ENCODE data around the gene FAM180B. TPM values are rescaled to one million over a fixed set of nuclear protein-coding genes. Genes with fewer than 3 reads are reported as not detected.
"Not testable (repeated sequence)": the region's sequence is repeated elsewhere in the genome, so short reads cannot be mapped to it uniquely, and the experiment has no call there.

FAM180B gene
- total and polyA plus RNA-seq, 12 donors = 0.16 to 0.38 (median 0.24) TPM; not detected in 9

DNA sequence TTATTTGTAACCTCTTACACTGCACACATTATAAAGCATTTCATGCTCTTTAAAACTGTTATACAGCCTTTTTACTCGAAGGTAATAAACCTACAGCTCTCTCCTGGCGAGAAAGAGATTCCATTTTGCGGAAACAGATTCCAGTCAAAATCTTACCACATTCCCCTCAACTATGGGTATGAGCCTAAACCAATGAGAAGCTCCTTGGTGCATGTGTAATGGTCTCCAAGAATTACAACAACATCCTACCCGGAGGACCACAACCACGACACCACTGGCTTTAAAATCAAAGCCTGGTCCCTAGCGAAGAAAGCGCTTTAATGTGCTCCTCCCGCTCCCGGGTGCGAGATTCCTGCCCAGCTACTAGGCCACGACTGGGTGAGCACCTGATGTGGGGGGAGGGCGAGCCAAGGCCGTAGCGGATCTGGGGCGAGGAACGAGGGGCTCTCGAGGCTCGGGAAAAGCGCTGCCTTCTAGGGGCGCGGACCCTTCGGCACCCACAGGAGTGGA is 34.4 kb upstream of the FAM180B start:
- H3K27ac ChIP-seq = peak overlapping the region; percentile 37 to 94 (median 92)
- TF ChIP-seq POLR2A (IDR thresholded peaks at IDR 0.05) = no peak
- TF ChIP-seq, protein P1, sequence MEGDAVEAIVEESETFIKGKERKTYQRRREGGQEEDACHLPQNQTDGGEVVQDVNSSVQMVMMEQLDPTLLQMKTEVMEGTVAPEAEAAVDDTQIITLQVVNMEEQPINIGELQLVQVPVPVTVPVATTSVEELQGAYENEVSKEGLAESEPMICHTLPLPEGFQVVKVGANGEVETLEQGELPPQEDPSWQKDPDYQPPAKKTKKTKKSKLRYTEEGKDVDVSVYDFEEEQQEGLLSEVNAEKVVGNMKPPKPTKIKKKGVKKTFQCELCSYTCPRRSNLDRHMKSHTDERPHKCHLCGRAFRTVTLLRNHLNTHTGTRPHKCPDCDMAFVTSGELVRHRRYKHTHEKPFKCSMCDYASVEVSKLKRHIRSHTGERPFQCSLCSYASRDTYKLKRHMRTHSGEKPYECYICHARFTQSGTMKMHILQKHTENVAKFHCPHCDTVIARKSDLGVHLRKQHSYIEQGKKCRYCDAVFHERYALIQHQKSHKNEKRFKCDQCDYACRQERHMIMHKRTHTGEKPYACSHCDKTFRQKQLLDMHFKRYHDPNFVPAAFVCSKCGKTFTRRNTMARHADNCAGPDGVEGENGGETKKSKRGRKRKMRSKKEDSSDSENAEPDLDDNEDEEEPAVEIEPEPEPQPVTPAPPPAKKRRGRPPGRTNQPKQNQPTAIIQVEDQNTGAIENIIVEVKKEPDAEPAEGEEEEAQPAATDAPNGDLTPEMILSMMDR (IDR thresholded peaks at IDR 0.05) = no peak
- H3K4me3 ChIP-seq = peak overlapping the region; percentile 14 to 99 (median 49)
- no peaks in the 10 kb centered on the region for H3K9me3 ChIP-seq (replicated peaks in 1 of 3)
- WGBS, 4 donors = 1 to 8% (median 2%) methylated on average over 4 to 22 of the region's 22 CpGs
- no peaks in the 10 kb centered on the region for H3K27me3 ChIP-seq
- intact Hi-C loops (cut with DNase I) = loop anchor here (5.0 kb wide), 2 partner anchors 75 to 85 kb away; no protein-coding TSS in a partner anchor
- H3K36me3 ChIP-seq (replicated peaks in 1 of 2) = no peaks in the 10 kb centered on the region
- H3K4me1 ChIP-seq (replicated peaks in 1 of 2) = peaks cover 29 to 48% of the 10 kb centered on the region in 2 donors
- DNase-seq = peak in 6 of 7 donors; percentile 30 to 61 (median 46)

DNA sequence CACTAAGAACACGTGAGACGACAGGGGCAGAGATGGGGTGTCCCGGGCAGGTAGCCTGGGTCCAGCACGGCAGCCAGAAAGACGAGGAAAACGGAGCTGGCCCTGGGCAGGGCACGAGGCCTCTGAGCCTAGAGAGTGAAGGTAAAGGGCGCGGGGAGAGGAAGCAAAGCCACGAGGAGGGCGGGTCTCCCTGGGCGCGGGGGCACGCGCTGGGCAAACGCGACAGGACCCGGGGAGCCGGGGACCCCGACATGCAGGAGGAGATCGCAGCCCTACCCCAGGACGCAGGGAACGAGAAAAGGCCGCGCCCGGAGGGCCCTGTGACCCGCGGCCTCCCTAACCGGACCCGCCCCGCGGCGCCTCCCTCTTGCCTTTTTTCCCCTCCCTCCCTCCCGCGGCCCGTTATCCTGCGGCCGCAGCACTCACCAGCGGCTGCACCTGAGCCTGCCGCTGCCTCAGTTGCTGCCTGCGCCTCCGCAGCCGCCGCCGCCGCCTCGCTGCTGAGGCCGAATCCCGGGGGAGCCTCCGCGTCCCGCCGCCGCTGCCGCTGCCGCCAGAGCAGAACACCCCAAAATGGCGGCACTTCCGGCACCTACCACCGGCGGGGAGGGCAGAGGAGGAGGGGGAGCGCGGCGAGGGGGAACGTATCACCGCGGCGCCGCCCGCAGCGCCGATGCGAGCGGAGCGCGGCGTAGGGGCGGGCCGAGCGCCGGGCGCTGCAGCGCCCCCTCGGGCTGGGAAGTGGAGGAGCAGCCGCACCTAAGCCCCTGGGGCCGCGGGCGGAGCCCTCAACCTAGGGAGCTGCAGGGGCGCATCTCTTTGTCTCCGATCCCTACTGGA is 33.7 kb upstream of the FAM180B start, which contains the start of gene CELF1:
TSS of gene CELF1 (minus strand) at position 567 of the 840 bp plus-strand sequence. CDS start 53,609 bp downstream, outside the sequence.
- peaks cover 23 to 41% of the 10 kb centered on the region in 2 donors for H3K4me1 ChIP-seq (replicated peaks in 1 of 2)

DNA sequence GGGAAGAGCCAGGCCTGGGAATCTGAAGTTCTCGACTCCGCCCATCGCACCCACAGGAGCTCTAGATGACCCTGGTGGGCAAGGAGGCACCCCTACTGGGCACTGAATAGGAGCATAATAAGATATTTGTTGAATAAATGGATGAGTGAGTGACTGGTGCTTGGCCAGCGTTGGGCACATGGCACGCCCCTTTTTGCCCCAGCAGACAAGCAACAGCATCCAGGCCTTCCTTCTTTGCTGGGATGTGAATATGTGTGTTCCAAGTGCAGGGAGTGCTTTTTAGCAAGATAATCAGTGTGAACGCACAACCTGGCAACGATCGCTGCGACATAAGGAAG is 33.1 kb upstream of the FAM180B start:
- Histone ChIP-seq H3K4me1 (replicated peaks in 1 of 2) (peaks cover 18 to 35% of the 10 kb centered on the region in 2 donors), H3K36me3 (replicated peaks in 1 of 2) (no peaks in the 10 kb centered on the region), H3K9me3 (replicated peaks in 1 of 3) (no peaks in the 10 kb centered on the region), H3K27me3 (no peaks in the 10 kb centered on the region), H3K4me3 (peak overlapping the region in 2 of 4 donors; percentile 71 to 99), H3K27ac (peak overlapping the region in 3 of 5 donors; percentile 92 to 94 (median 93))
- intact Hi-C loops (cut with DNase I) = loop anchor here (5.0 kb wide), 2 partner anchors 76 to 86 kb away; no protein-coding TSS in a partner anchor
- TF ChIP-seq, protein P1 (IDR thresholded peaks at IDR 0.05) = peak in 3 of 6 experiments; percentile 3 to 63 (median 43)
- TF ChIP-seq POLR2A (IDR thresholded peaks at IDR 0.05) = no peak
- 22 to 30% (median 26%) methylated on average over 8 to 9 of the region's 9 CpGs for WGBS, 4 donors
- peak in 1 of 7 donors; percentile 36 for DNase-seq

More for the DNA sequence above, 33.7 kb upstream of the FAM180B start, which contains the start of gene CELF1:
- peak; percentile 90 to 94 (median 92) for DNase-seq
- Histone ChIP-seq H3K27ac (peak within 1 kb of the TSS; percentile 37 to 94 (median 92)), H3K27me3 (no peaks in the 10 kb centered on the region), H3K4me3 (peak within 1 kb of the TSS; percentile 14 to 99 (median 49)), H3K36me3 (replicated peaks in 1 of 2) (no peaks in the 10 kb centered on the region), H3K9me3 (replicated peaks in 1 of 3) (no peaks in the 10 kb centered on the region)
- intact Hi-C loops (cut with DNase I) = loop anchor here (5.0 kb wide), 2 partner anchors 75 to 85 kb away; no protein-coding TSS in a partner anchor
- 0 to 2% (median 1%) methylated on average over 9 to 89 of the region's 89 CpGs for WGBS, 4 donors
- TF ChIP-seq POLR2A (IDR thresholded peaks at IDR 0.05) = peak in 1 of 2 donors; percentile 56
- TF ChIP-seq, protein P1 (IDR thresholded peaks at IDR 0.05) = peak in 5 of 6 experiments; percentile 28 to 95 (median 92)

DNA sequence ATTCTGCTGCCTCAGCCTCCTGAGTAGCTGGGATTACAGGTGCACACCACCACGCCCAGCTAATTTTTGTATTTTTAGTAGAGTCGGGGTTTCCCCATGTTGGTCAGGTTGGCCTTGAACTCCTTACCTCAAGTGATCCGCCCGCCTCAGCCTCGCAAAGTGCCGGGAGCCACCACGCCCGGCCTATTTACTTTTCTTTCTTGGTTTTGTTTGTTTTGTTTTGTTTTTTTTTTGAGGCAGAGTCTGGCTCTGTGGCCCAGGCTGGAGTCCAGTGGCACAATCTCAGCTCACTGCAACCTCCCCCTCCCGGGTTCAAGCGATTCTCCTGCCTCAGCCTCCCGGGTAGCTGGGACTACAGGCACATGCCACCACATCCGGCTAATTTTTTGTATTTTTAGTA is 29.5 kb upstream of the FAM180B start:
- intact Hi-C loops (cut with DNase I); H3K27me3 ChIP-seq; H3K36me3 ChIP-seq (replicated peaks in 1 of 2); H3K4me1 ChIP-seq (replicated peaks in 1 of 2); H3K27ac ChIP-seq; H3K9me3 ChIP-seq (replicated peaks in 1 of 3); H3K4me3 ChIP-seq: not testable (repeated sequence)
- peak in 1 of 7 donors; percentile 24 for DNase-seq
- 93 to 96% (median 95%) methylated on average over 12 of the region's 12 CpGs for WGBS, 4 donors

Measured in adrenal gland (tissue), 12 donors.